Peyer's patch (tissue), 4 donors: ENCODE results near the gene ALG1.

ENCODE experiments used
- CTCF ChIP-seq, 6 experiments: fragments of 450-650 bp in 4 of 6; fragments of 200-600 bp in 2 of 6; sonication (generic) in 1 of 6; IDR thresholded peaks; one replicate each; pipeline ENCODE4 v1.5.1; 2017 to 2019; ENCODE audit warnings: antibody characterized with exemption in 6 of 6, mild to moderate bottlenecking in 3 of 6, moderate library complexity in 1 of 6
- POLR2A ChIP-seq, 2 donors: fragments of 450-650 bp; IDR thresholded peaks; one replicate each; pipeline ENCODE4 v1.5.1; 2017; ENCODE audit warnings: antibody characterized with exemption in 2 of 2, mild to moderate bottlenecking in 2 of 2, moderate library complexity in 2 of 2

- no peak for TF ChIP-seq CTCF (IDR thresholded peaks at IDR 0.05)
- TF ChIP-seq POLR2A (IDR thresholded peaks at IDR 0.05) = no peak
Observed at GRCh38 chr16:5075637-5076036, 4.0 kb downstream of the ALG1 start.
